Neuron (in vitro differentiated cells): ENCODE data around the gene NPHP4.

ENCODE experiments used
- H2AFZ ChIP-seq: one replicate; pipeline ENCODE4 v1.6.1; 2013; ENCODE audit warnings: low read depth, mild to moderate bottlenecking, inconsistent platforms, low read length, moderate library complexity
- H3K27me3 ChIP-seq: one replicate; pipeline ENCODE4 v1.6.1; 2013; ENCODE audit warnings: low read length; ENCODE audit not compliant: insufficient read depth
- H3K36me3 ChIP-seq: one replicate; pipeline ENCODE4 v1.6.1; 2013; ENCODE audit warnings: low read length; ENCODE audit not compliant: insufficient read depth
- H3K4me1 ChIP-seq: one replicate; pipeline ENCODE4 v1.6.1; 2013; ENCODE audit warnings: low read length; ENCODE audit not compliant: insufficient read depth
- H3K4me3 ChIP-seq: 2 replicates; pipeline ENCODE4 v1.5.1; 2013; ENCODE audit warnings: mild to moderate bottlenecking, low read length, moderate library complexity
- H3K9me3 ChIP-seq: one replicate; pipeline ENCODE4 v1.6.1; 2013; ENCODE audit warnings: low read length

NPHP4 gene

DNA sequence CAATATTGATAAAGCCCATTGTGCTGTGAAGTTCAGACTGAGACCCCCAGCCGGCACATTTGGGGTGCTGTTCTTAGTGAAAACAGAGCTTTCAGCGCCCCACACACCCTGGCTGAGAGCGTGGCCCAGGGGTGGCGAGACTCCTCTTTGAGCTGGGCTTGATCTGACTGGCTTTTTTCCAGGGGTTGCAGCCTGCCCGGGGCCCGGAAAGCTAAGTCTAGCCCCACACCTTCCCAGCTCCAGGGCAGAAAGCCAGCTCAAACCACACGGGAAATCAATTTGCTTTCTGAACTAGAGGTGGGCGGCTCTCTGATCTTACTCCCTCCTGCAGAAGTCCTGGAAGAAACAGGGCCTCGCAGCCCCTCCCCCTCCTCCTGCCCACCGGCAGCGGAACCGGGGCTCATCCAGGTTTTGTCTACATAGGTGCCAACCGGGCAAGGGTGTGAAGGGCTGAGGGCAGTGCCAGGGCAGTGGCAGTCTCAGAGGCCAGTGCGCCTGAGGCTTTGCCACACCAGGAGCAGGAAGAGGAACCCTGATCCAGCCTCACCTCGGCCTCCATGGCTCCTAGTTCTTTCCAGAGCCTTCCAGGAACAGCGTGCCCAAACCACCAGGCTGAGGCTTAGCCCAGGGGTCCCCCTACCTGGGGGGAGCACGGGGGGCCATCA is 155.3 kb downstream of the NPHP4 start:
- H3K4me1 ChIP-seq = no peaks in the 10 kb centered on the region
- H3K27me3 ChIP-seq = peaks cover 29% of the 10 kb centered on the region
- no peak overlapping the region for H2AFZ ChIP-seq
- no peaks in the 10 kb centered on the region for H3K36me3 ChIP-seq
- H3K9me3 ChIP-seq = no peaks in the 10 kb centered on the region
- no peak overlapping the region for H3K4me3 ChIP-seq

DNA sequence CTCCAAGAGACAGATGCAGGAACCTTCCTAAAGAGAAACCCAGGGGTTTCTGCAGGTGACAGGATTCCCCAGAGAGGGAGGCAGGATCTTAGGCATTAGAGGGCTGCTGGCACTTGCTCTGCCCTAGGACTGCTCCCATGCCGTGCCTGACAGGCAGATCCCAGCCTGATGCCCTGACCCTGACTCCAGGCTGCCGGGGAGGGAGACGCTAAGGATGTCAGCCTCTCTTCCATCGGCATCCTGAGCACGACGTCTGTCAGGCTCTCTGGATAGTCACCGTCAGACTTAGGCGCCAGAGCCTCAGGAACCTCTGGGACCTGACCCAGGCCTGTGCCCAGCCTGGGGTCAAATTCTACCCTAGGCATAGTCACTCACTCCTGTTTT is 157.1 kb downstream of the NPHP4 start:
- no peak overlapping the region for H2AFZ ChIP-seq
- H3K4me1 ChIP-seq = no peaks in the 10 kb centered on the region
- H3K36me3 ChIP-seq = no peaks in the 10 kb centered on the region
- H3K27me3 ChIP-seq = peaks cover 23% of the 10 kb centered on the region
- H3K9me3 ChIP-seq = no peaks in the 10 kb centered on the region
- no peak overlapping the region for H3K4me3 ChIP-seq

GRCh38 chr1:5834477-5835178 is 157.6 kb downstream of the NPHP4 start:
- no peak overlapping the region for H3K4me3 ChIP-seq
- no peaks in the 10 kb centered on the region for H3K9me3 ChIP-seq
- no peaks in the 10 kb centered on the region for H3K36me3 ChIP-seq
- peaks cover 23% of the 10 kb centered on the region for H3K27me3 ChIP-seq
- no peak overlapping the region for H2AFZ ChIP-seq
- no peaks in the 10 kb centered on the region for H3K4me1 ChIP-seq

DNA sequence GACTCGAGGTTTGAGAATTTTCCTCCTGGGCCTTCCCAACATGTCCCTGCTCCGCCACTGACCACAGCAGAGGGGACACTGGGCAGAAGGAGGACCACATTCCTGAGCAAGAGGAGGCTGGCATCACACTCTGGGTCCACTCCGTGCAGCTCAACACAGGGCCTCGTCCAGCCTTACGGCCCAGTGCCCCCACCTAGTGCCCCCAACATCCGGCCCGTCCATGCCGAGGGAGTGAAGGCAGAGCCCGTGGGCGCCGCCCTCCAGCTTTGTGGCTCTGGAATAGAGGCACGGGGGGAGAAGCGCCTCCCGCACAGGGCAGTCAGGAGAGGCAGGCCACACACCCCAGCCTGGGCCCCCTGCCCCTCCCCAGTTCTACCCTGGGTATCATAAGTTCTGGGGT is 158.3 kb downstream of the NPHP4 start:
- Histone ChIP-seq H3K27me3 (peaks cover 22% of the 10 kb centered on the region), H3K9me3 (no peaks in the 10 kb centered on the region), H2AFZ (no peak overlapping the region), H3K4me1 (no peaks in the 10 kb centered on the region), H3K36me3 (no peaks in the 10 kb centered on the region), H3K4me3 (no peak overlapping the region)

DNA sequence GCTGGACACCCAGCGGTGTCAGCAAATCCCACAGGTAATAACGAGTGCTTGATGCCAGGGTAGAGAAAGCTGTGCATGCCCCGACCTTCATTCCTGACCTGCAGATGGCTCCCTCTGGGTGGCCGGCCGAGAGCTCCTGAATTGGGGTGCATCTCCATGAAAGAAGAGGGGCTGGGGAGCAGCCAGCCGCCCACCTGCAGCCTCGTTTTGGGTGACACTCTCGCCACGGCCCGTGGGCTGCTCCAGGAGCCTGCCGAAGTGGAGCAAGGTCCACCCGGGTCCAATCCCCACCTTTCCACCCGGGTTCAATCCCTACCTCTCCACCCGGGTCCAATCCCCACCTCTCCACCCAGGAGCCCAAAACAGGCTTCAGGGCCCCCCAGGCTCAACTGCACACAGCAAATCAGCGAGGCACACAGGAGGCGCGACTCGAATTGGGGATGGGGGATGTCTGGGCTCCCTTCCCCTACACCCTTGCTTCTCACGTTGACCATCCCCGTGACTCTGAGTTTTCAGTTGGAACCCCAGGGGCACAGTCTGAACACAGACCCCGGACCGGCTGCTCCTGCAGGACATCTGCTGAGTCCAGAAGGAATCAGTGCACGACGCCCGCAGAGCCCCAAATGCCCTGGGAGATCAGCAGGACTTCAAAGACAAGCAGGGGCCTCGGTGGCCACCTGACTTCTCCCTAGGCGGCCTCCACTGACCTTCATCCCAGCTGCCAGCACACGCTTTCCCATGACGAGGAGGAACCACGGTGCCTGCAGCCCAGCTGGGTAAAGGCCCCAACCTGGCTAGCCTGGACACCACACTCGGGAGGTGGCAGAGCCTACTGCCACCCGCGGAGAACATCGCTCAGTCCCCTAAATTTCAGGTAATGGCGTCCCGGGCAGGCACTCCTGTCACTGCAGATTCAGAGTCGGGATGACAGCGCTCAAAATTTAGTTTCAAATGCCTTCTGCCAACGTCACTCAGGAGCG is 159.0 kb downstream of the NPHP4 start:
- H2AFZ ChIP-seq = no peak overlapping the region
- H3K27me3 ChIP-seq = peaks cover 16% of the 10 kb centered on the region
- H3K4me3 ChIP-seq = no peak overlapping the region
- H3K4me1 ChIP-seq = no peaks in the 10 kb centered on the region
- H3K36me3 ChIP-seq = no peaks in the 10 kb centered on the region
- no peaks in the 10 kb centered on the region for H3K9me3 ChIP-seq

- Histone ChIP-seq H3K4me3 (no peak overlapping the region), H3K9me3 (no peaks in the 10 kb centered on the region), H3K27me3 (peaks cover 12% of the 10 kb centered on the region), H2AFZ (no peak overlapping the region), H3K36me3 (no peaks in the 10 kb centered on the region), H3K4me1 (no peaks in the 10 kb centered on the region)
These were observed 160.5 kb downstream of the NPHP4 start for GRCh38 chr1:5831600-5832335.

- H3K9me3 ChIP-seq = no peaks in the 10 kb centered on the region
- no peaks in the 10 kb centered on the region for H3K36me3 ChIP-seq
- no peak overlapping the region for H2AFZ ChIP-seq
- H3K4me3 ChIP-seq = no peak overlapping the region
- peaks cover 12% of the 10 kb centered on the region for H3K27me3 ChIP-seq
- no peaks in the 10 kb centered on the region for H3K4me1 ChIP-seq
These were observed 161.2 kb downstream of the NPHP4 start for GRCh38 chr1:5830771-5831599.

DNA sequence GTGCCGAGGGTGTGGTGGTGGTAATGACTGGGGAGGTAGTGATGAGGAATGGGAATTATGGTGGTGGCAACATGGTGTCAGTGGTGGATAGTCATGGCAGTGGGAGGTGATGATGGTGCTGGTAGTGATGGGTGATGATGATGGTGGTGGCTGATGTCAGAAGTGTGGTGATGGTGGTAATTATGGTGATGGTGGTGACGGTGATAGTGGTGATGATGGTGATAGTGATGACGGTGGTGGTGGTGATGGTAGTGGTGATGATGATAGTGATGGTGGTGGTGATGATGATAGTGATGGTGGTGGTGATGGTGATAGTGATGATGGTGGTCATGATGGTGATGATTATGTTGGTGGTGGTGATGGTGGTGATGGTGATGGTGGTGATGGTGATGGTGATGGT is 162.8 kb downstream of the NPHP4 start:
- Histone ChIP-seq H3K4me1 (no peaks in the 10 kb centered on the region), H3K27me3 (peaks cover 3% of the 10 kb centered on the region), H3K36me3 (no peaks in the 10 kb centered on the region), H3K9me3 (no peaks in the 10 kb centered on the region), H2AFZ (no peak overlapping the region), H3K4me3 (no peak overlapping the region)

- H3K36me3 ChIP-seq = no peaks in the 10 kb centered on the region
- no peak overlapping the region for H2AFZ ChIP-seq
- H3K4me1 ChIP-seq = no peaks in the 10 kb centered on the region
- no peak overlapping the region for H3K4me3 ChIP-seq
- no peaks in the 10 kb centered on the region for H3K9me3 ChIP-seq
- peaks cover 2% of the 10 kb centered on the region for H3K27me3 ChIP-seq
These were observed 163.8 kb downstream of the NPHP4 start for GRCh38 chr1:5828308-5828935.

GRCh38 chr1:5827516-5827915 is 164.7 kb downstream of the NPHP4 start:
- Histone ChIP-seq H2AFZ (no peak overlapping the region), H3K27me3 (peaks cover 2% of the 10 kb centered on the region), H3K4me1 (no peaks in the 10 kb centered on the region), H3K4me3 (no peak overlapping the region), H3K36me3 (no peaks in the 10 kb centered on the region), H3K9me3 (no peaks in the 10 kb centered on the region)

DNA sequence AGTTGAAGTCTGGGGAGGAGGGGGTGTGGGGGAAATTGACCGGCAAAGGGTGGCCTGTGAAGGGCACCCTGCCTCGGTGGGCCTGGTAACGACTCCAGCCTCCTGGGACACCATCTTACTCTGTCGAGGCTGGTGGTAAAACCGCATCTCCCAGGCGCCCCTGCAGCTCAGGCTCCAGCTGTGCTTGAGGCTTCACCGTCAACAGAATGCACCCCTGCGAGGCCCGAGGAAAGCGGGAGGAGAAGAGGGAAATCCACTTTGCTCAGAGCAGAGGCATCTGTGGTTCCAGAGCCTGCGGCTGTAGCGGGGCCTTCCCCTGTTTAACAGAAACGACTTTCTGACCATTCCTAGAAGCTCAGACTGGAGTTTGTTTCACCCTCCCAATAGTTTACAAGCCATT is 165.6 kb downstream of the NPHP4 start:
- no peak overlapping the region for H3K4me3 ChIP-seq
- peaks cover 2% of the 10 kb centered on the region for H3K27me3 ChIP-seq
- H3K4me1 ChIP-seq = no peaks in the 10 kb centered on the region
- H2AFZ ChIP-seq = no peak overlapping the region
- no peaks in the 10 kb centered on the region for H3K9me3 ChIP-seq
- H3K36me3 ChIP-seq = no peaks in the 10 kb centered on the region

DNA sequence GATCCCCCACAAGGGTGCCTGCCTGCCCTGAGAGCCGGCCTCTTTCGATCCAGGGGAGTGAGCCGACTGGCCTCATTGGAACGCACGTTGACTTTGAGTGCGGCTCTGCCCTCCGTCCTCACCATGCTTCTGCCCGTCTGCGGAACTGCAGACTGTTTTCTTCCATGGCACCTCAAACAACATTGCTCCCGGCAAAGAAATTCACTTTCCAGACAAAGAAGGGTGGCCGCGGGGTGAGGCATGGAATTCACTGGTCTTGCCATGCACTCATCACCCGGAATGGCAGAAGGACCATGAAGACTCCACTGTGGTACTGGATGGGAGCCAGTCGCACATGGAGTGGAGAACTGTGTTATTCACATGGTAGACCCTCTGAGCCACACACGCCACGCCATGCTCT is 169.5 kb downstream of the NPHP4 start:
- Histone ChIP-seq H3K4me1 (no peaks in the 10 kb centered on the region), H2AFZ (no peak overlapping the region), H3K4me3 (no peak overlapping the region), H3K36me3 (no peaks in the 10 kb centered on the region), H3K27me3 (peaks cover 4% of the 10 kb centered on the region), H3K9me3 (no peaks in the 10 kb centered on the region)
